Measurements from ENCODE around the gene FGFR2. TPM values are rescaled to one million over a fixed set of nuclear protein-coding genes. Genes with fewer than 3 reads are reported as not detected.
A peak's percentile ranks its signal among the peaks of the same experiment; 100 is the strongest.

Gene FGFR2
- total RNA-seq, 2 donors from 2014 or later: not detected

- ATAC-seq (replicated peaks): no peak
- Mint-ChIP-seq H3K9me3 (no peaks in the 10 kb centered on the region), H3K27me3 (peaks cover 8% of the 10 kb centered on the region), H3K27ac (no peak overlapping the region), H3K4me1 (no peaks in the 10 kb centered on the region), H3K4me3 (no peak overlapping the region), H3K36me3 (ENCODE audit: low read depth) (no peaks in the 10 kb centered on the region)
Observed at GRCh38 chr10:121616291-121616690, 18.0 kb upstream of the FGFR2 start.

- no peaks in the 10 kb centered on the region for H3K4me1 Mint-ChIP-seq
- peaks cover 8% of the 10 kb centered on the region for H3K27me3 Mint-ChIP-seq
- H3K36me3 Mint-ChIP-seq (ENCODE audit: low read depth): no peaks in the 10 kb centered on the region
- no peak overlapping the region for H3K4me3 Mint-ChIP-seq
- no peak for ATAC-seq (replicated peaks)
- H3K27ac Mint-ChIP-seq: no peak overlapping the region
- H3K9me3 Mint-ChIP-seq: no peaks in the 10 kb centered on the region
Observed at GRCh38 chr10:121615836-121616235, 17.6 kb upstream of the FGFR2 start.

DNA sequence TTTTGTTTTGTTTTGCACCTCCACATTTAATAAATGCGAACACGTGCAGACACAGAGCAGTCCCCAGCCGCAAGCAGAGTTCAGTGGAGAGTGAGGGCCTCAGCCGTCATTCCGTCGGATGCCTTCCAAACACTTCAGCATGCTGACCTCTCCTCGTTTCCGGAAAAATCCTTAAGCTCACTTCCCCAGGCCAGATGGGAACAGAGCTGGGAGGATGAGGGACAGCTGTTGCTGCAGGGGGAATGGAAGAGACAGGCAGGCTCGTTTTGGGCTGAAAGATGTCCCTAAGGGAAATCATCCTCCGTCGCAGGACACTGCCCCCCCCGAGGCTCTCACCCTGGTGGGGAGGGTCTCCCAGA lies 17.2 kb upstream of the FGFR2 start:
- Mint-ChIP-seq H3K4me3 (no peak overlapping the region), H3K27me3 (peaks cover 8% of the 10 kb centered on the region), H3K9me3 (no peaks in the 10 kb centered on the region), H3K36me3 (ENCODE audit: low read depth) (no peaks in the 10 kb centered on the region), H3K4me1 (no peaks in the 10 kb centered on the region), H3K27ac (no peak overlapping the region)
- ATAC-seq (replicated peaks): no peak

DNA sequence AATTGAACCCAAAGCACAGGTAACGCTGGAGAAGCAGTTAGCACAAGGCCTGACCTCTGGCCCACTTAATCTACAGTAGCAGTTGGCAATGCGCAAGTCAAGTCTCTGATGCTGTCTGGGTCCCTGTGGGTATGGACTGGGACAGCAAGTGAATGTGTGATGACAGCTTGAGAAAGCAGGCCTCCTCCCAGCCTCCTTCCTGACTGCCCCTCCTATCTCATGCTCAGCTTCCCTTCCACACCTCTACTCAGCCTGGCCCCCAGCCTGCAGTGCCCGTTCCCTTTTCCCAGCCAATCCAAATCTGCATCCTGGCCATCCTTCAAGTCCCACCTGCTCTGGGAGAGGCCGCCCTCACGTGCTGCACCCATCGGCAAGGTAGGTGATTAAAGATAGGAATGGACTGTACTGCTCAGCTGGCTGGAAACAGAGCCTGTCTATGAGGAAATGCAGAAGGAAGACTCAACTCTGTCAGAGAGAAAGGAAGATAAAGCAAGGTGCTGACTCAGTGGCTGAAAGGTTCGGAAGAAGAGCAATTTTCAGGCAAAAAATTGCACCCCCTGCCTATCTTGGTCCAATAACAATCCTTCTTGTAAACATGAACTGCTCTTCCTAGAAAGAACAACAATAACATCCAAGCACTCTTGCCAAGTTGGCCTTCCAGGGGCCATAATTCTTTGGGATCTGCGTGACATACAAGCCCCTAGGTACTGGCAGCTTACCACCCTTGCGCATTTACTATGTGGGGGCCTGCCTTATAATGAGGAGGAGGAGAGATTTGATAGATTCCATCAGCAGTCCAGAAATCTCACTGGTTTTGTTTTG lies 16.6 kb upstream of the FGFR2 start:
- ATAC-seq (replicated peaks): no peak
- H3K9me3 Mint-ChIP-seq: no peaks in the 10 kb centered on the region
- H3K36me3 Mint-ChIP-seq (ENCODE audit: low read depth): no peaks in the 10 kb centered on the region
- peaks cover 8% of the 10 kb centered on the region for H3K27me3 Mint-ChIP-seq
- no peak overlapping the region for H3K4me3 Mint-ChIP-seq
- no peaks in the 10 kb centered on the region for H3K4me1 Mint-ChIP-seq
- no peak overlapping the region for H3K27ac Mint-ChIP-seq

- no peak for ATAC-seq (replicated peaks)
- Mint-ChIP-seq H3K9me3 (no peaks in the 10 kb centered on the region), H3K27ac (no peak overlapping the region), H3K27me3 (peaks cover 5% of the 10 kb centered on the region), H3K4me3 (no peak overlapping the region), H3K4me1 (no peaks in the 10 kb centered on the region), H3K36me3 (ENCODE audit: low read depth) (no peaks in the 10 kb centered on the region)
Observed at GRCh38 chr10:121613456-121613855, 15.2 kb upstream of the FGFR2 start.

GRCh38 chr10:121611393-121612159 lies 13.3 kb upstream of the FGFR2 start:
- ATAC-seq (replicated peaks): no peak
- H3K27ac Mint-ChIP-seq: no peak overlapping the region
- peaks cover 11% of the 10 kb centered on the region for H3K27me3 Mint-ChIP-seq
- no peaks in the 10 kb centered on the region for H3K36me3 Mint-ChIP-seq (ENCODE audit: low read depth)
- no peaks in the 10 kb centered on the region for H3K9me3 Mint-ChIP-seq
- H3K4me1 Mint-ChIP-seq: no peaks in the 10 kb centered on the region
- H3K4me3 Mint-ChIP-seq: no peak overlapping the region

GRCh38 chr10:121610798-121611323 lies 12.6 kb upstream of the FGFR2 start:
- H3K9me3 Mint-ChIP-seq: no peaks in the 10 kb centered on the region
- no peaks in the 10 kb centered on the region for H3K4me1 Mint-ChIP-seq
- H3K27me3 Mint-ChIP-seq: peaks cover 17% of the 10 kb centered on the region
- H3K4me3 Mint-ChIP-seq: no peak overlapping the region
- no peak overlapping the region for H3K27ac Mint-ChIP-seq
- ATAC-seq (replicated peaks): no peak
- H3K36me3 Mint-ChIP-seq (ENCODE audit: low read depth): no peaks in the 10 kb centered on the region

- Mint-ChIP-seq H3K4me3 (no peak overlapping the region), H3K9me3 (no peaks in the 10 kb centered on the region)
Observed at GRCh38 chr10:121609426-121610380, 11.5 kb upstream of the FGFR2 start.

DNA sequence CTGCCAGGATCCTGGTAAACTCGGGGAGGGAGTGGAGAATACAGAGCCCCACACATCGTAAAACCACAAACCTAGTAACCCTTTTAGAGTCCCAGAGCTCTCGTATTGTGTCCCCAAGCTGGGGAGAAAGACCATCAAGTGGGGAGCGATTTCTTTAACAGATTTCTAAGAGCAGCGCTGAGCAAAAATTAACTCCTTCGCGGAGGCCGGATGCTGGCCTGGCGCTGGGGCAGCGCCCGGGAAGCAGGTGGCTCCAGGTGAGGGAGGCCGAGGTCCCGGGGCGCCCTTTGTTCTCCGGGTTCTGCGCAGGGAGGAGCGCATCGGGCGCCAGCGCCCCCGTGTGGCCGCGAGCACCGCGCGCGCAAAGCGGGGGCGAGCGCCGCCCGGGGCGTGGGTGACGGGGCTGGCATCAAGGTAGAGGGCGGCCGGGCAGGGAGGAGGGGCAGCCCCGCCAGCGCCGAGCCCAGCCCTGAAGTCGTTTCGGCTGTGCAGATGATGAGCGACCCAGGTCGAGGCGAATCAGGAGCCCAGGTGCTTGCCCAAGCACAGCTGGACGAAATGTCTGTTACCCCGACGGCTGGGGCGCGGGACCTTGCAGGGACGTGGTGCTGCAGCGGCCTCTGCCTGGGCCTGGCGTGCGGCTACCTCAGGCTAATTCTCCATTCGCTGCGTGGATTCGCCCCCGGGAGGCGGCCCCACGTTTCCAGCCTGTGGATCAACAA lies 10.4 kb upstream of the FGFR2 start:
- Mint-ChIP-seq H3K27ac (no peak overlapping the region), H3K27me3 (peaks cover 24% of the 10 kb centered on the region), H3K36me3 (ENCODE audit: low read depth) (no peaks in the 10 kb centered on the region), H3K4me1 (no peaks in the 10 kb centered on the region), H3K9me3 (no peaks in the 10 kb centered on the region), H3K4me3 (no peak overlapping the region)
- ATAC-seq (replicated peaks): peak; percentile 52

More at GRCh38 chr10:121609426-121610380, 11.5 kb upstream of the FGFR2 start:
- H3K27ac Mint-ChIP-seq: no peak overlapping the region
- no peaks in the 10 kb centered on the region for H3K36me3 Mint-ChIP-seq (ENCODE audit: low read depth)
- H3K4me1 Mint-ChIP-seq: no peaks in the 10 kb centered on the region
- H3K27me3 Mint-ChIP-seq: peaks cover 24% of the 10 kb centered on the region
- no peak for ATAC-seq (replicated peaks)

DNA sequence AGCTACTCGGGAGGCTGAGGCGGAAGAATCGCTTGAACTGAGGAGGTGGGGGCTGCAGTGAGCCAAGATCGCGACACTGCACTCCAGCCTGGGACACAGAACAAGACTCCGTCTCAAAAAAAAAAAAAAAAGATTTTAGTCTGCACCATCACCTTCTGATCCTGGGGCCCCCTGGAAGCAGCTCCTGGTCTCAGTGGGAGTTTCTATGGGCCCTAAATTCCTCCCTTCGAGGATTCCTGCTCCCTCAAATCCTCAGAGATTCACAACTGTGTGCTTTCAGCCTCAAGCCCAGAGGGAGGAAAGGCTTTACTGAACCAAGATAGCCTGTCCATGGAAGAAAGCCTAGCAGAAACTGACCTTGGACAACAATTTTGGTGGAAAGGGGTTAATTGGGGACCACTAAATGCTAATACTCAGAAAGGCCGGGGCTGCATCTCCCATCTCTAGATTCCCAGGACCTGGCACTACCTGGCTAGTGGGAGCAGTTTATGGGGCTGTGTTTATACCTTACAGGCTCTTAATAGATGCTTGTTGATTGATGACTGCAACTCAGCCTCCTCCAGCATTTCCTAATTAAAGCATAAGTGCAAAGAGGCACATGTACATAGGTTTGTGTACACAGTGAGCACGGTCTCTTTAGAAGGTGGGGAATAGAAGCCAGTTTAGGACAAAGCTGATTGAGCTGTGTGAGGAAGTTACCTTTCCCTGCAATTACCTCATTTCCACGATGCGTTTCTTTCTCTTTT lies 9.2 kb upstream of the FGFR2 start:
- peaks cover 24% of the 10 kb centered on the region for H3K27me3 Mint-ChIP-seq
- ATAC-seq (replicated peaks): no peak
- H3K27ac Mint-ChIP-seq: no peak overlapping the region
- H3K4me3 Mint-ChIP-seq: no peak overlapping the region
- H3K36me3 Mint-ChIP-seq (ENCODE audit: low read depth): no peaks in the 10 kb centered on the region
- H3K9me3 Mint-ChIP-seq: no peaks in the 10 kb centered on the region
- no peaks in the 10 kb centered on the region for H3K4me1 Mint-ChIP-seq

DNA sequence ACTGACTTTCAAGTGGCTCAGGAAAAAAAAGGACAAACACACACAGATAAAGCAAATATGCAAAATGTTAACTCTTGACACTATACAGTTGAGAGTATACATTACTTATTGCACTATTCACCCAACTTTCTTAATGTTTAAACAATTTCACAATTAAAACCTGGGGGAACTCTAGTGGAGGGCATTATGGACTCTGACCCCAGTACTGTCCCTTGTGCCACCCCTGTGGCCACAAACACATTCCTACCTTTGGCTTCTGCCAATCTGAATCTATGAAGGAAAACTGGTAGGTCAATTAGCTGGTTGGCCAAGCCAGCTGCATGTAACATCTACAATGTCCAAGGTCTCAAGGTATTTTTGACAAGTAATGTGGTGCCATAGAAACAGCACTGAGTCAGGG lies 7.5 kb upstream of the FGFR2 start:
- H3K4me3 Mint-ChIP-seq: no peak overlapping the region
- H3K4me1 Mint-ChIP-seq: no peaks in the 10 kb centered on the region
- no peak overlapping the region for H3K27ac Mint-ChIP-seq

DNA sequence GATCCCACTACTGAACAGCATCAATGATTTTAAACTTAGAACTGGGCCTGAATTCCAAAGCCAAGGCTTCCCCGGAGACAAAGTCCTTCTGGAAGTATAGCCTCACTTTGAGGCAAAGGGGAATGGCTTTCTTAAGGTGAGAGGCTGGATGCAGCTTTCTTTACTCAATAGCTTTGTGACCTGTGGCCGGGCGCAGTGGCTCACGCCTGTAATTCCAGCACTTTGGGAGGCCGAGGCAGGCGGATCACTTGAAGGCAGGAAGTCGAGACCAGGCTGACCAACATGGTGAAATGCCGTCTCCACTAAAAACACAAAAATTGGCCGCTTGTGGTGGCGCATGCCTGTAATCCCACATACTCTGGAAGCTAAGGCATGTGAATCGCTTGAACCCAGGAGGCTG lies 3.2 kb upstream of the FGFR2 start:
- Mint-ChIP-seq H3K27me3 (peaks cover 42% of the 10 kb centered on the region), H3K27ac (no peak overlapping the region), H3K4me1 (no peaks in the 10 kb centered on the region), H3K4me3 (no peak overlapping the region), H3K9me3 (no peaks in the 10 kb centered on the region), H3K36me3 (ENCODE audit: low read depth) (peaks cover 4% of the 10 kb centered on the region)
- ATAC-seq (replicated peaks): no peak

More for the DNA sequence above, 7.5 kb upstream of the FGFR2 start:
- no peaks in the 10 kb centered on the region for H3K36me3 Mint-ChIP-seq (ENCODE audit: low read depth)
- H3K27me3 Mint-ChIP-seq: peaks cover 31% of the 10 kb centered on the region
- H3K9me3 Mint-ChIP-seq: no peaks in the 10 kb centered on the region
- no peak for ATAC-seq (replicated peaks)

DNA sequence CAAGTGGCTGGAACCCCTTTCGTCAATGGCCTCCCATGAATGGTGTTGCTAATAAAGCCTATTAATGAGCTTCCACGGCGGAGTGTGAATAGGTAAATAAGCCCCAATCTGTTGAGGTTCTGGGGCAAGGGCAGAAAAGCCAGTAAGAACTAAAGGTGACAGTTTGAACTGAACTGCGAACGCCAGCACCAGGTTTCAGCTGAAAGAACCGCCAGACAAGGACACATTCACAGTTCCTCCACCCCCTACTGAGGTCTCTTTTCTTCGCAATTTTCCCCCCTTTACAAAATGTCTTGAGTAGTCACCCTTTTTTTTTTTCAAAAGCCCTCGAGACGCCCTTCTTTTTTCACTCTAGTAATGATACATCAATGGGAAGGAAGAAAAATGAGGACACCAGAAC lies 2.4 kb upstream of the FGFR2 start:
- no peak overlapping the region for H3K27ac Mint-ChIP-seq
- no peak overlapping the region for H3K4me3 Mint-ChIP-seq
- peaks cover 42% of the 10 kb centered on the region for H3K27me3 Mint-ChIP-seq
- ATAC-seq (replicated peaks): no peak
- H3K4me1 Mint-ChIP-seq: no peaks in the 10 kb centered on the region
- H3K36me3 Mint-ChIP-seq (ENCODE audit: low read depth): peaks cover 4% of the 10 kb centered on the region
- no peaks in the 10 kb centered on the region for H3K9me3 Mint-ChIP-seq
